ENCODE measurements around the gene FUCA2.
"Not testable (repeated sequence)": the region's sequence is repeated elsewhere in the genome, so short reads cannot be mapped to it uniquely, and the experiment has no call there.

The FUCA2 gene

GRCh38 chr6:143498428-143498827 is 13.1 kb downstream of the FUCA2 start:
- DNase-seq (ENCODE audit: low read depth in 2 of 2): no peak

DNA sequence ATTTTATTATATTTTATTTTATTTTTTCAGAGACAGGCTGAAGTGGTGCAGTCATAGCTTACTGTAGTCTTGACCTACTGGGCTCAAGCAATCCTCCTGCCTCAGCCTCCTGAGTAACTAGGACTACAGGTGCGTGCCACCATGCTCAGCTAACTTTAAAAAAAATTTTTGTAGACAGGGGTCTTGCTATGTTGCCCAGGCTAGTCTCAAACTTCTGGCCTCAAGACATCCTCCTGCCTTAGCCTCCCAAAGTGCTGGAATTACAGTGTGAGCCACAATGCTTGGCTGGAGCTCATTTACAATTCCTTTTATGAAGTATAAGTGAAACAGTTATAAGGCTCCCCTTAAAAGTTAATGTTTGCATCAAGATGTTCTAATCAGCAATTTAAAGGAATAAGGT is 14.5 kb downstream of the FUCA2 start:
- DNase-seq (ENCODE audit: low read depth in 2 of 2): no peak

- no peak for DNase-seq (ENCODE audit: low read depth in 2 of 2)
Measured at GRCh38 chr6:143490775-143491174, 20.7 kb downstream of the FUCA2 start.

- no peak for DNase-seq (ENCODE audit: low read depth in 2 of 2)
Measured at GRCh38 chr6:143490244-143490643, 21.3 kb downstream of the FUCA2 start.

GRCh38 chr6:143486752-143487151 is 24.8 kb downstream of the FUCA2 start:
- DNase-seq (ENCODE audit: low read depth in 2 of 2): no peak

DNA sequence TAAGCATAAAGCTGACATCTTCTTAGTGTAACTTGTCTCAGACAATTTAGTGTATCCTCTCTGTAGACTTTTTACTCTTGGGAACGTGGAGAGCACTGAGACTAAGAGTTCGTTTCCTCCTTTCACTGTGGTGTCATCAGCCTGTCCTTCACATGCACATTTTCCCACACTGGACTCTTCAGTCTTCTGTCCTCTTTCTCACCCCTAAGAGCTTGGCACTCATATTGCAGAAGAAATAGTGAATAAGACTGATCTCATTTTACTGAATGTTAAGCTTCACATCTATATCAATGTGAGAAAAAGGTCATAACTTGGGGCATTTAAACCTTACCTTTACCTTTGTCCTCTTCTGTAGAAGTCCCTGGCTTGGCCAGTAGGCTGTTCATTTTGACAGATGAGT is 25.6 kb downstream of the FUCA2 start:
- DNase-seq (ENCODE audit: low read depth in 2 of 2): no peak

DNA sequence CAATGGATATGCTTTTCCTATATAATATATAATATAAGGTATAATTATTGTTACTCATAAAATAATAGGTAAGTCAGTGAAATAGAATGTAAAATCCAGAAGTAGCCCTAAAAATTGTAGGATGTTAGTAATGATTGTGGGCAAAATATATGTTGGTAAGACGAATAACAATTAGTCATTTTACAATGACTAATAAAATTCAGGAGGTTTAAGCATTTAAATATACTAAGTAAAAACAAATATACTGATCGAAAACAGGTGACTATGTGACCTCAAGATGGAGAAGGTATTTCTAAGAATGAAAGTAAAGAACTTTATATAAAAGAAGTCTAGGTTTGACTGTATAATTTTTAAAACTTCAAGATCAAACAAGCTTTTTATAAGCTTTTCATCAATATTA is 28.9 kb downstream of the FUCA2 start:
- DNase-seq (ENCODE audit: low read depth in 2 of 2): no peak

DNA sequence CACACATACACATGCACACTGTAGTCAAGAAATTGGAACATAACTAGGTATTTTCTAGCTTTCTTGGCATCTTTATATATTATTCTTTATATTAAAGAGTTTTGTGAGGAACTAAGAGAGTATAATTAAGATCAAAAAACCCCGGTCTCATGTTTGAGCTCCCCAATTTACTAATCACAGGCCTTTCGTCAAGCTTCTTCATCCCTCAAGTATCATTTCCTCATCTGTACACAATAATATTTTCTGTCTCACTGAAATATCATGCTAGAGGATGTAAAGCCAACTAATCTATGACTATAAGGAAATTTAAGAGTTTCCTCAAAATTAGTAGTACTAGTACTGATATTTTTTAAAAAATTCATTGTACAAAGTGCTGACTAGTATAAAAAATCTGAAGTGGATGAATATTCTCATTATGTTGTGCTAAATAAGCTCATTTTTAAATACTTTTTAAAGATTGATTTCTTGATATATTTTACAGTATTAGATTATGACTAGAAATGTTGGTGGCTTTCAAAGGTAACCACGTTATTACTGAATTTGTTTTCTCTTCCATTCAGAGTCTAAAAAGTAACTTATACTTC is 32.9 kb downstream of the FUCA2 start:
- no peak for DNase-seq (ENCODE audit: low read depth in 2 of 2)

DNA sequence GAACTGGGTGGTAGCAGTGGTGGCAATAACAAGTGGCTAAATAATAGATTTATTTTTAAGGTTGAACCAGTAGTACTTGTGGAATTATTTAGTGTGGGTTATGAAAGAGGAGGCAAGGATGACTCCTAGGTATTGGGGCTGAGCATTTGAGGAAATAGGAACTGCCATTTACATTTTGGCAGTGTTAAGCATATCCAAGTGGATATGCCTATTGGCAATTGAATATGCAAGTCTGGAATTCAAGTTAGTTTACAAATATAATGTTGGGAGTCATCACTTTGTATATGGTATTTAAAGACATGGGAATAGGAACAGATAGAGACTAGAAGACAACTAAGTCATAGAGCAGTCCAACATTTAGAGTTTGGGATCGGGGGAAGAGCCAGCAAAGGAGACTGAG is 35.0 kb downstream of the FUCA2 start:
- DNase-seq (ENCODE audit: low read depth in 2 of 2): no peak

DNA sequence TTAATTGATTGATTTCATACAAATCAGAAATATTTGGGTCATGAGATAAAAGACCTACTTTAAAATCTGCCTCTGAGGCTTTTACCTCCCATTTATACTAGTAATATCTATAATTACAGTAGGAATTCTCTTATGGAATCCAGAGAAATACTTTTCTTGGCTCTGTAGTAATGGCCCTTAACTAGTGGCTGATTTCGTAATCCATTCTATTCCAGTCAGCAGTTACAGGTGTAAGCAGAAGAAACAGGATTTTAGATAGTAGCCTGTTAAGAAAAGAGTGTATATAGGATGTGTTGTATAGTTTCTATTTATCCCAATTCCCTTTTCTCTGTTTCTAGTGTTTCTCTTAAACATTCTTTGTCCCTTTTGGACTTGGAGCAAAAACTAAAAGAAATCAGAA is 39.7 kb downstream of the FUCA2 start:
- DNase-seq (ENCODE audit: low read depth in 2 of 2): no peak

DNA sequence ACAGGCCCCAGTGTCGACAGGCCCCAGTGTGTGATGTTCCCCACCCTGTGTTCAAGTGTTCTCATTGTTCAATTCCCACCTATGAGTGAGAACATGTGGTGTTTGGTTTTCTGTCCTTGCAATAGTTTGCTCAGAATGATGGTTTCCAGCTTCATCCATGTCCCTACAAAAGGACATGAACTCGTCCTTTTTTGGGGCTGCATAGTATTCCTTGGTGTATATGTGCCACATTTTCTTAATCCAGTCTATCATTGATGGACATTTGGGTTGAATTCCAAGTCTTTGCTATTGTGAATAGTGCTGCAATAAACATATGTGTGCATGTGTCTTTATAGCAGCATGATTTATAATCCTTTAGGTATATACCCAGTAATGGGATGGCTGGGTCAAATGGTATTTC is 42.7 kb downstream of the FUCA2 start:
- DNase-seq (ENCODE audit: low read depth in 2 of 2): not testable (repeated sequence)

DNA sequence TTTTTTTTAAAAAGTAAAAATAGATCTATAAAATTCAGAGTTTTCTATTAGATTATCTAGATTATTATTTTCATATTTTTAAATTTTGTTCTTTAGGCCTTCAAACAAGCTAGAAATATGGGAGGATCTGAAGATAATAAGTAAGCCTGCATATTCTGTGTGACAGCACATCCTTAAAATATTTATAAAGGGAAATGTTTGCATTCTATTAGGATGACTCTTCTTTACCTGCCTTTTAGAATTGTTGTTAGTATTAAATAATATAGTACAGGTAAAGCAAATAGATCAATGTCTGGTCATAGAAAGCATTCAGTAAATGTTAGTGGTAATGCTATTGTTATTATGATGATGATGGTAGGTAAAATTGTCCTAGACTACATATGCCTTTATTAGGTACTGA is 43.5 kb downstream of the FUCA2 start:
- no peak for DNase-seq (ENCODE audit: low read depth in 2 of 2)

GRCh38 chr6:143465546-143465945 is 46.0 kb downstream of the FUCA2 start:
- no peak for DNase-seq (ENCODE audit: low read depth in 2 of 2)

GRCh38 chr6:143457563-143458359 is 53.8 kb downstream of the FUCA2 start:
- DNase-seq (ENCODE audit: low read depth in 2 of 2): no peak

GRCh38 chr6:143451531-143451930 is 60.0 kb downstream of the FUCA2 start:
- no peak for DNase-seq (ENCODE audit: low read depth in 2 of 2)

GRCh38 chr6:143450453-143451371 is 60.8 kb downstream of the FUCA2 start, which contains the start of the genes ADAT2 and PEX3:
TSS of gene ADAT2 (minus strand) at chr6:143450695. CDS start at chr6:143450658, 37 bp downstream.
TSS of gene PEX3 (plus strand) at chr6:143450805. CDS start at chr6:143451043, 238 bp downstream.
- peak; percentile 80 to 85 for DNase-seq (ENCODE audit: low read depth in 2 of 2)

DNA sequence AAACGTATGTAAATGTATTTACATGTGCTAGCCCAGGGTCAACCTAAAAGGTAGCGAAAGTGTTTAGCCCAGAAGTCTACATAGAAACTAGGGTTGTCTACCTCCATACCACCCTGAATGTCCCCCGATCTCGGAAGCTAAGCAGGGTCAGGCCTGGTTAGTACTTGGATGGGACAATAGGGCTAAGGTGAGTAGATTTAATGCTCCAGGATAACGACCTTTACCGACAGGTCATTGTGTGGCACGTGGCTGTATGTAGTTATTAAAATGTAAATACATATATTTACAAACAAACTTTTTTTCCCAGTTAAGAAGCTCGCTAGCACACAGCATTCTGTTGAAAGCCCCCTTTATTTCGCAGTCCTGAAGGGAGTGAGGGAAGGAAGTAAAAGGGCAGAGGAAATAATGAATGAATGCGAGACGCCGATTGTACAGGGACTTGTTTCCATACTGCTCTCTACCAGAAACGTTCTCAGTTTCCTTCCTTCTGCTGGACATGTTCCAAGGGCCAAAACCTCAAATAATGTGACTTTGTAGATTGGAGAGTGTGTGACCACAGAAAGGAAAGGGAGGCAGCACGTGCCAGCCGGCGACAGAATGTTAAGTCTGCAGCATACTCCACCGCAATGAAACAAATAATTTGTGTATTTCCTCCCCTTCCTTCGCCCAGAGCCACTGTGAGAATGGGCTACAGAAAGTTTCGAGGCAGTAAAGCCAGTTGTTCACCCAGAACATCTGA is 61.6 kb downstream of the FUCA2 start:
- peak; percentile 0 to 23 for DNase-seq (ENCODE audit: low read depth in 2 of 2)

- no peak for DNase-seq (ENCODE audit: low read depth in 2 of 2)
Measured at GRCh38 chr6:143449082-143449713, 62.3 kb downstream of the FUCA2 start.

GRCh38 chr6:143447865-143448264 is 63.7 kb downstream of the FUCA2 start:
- not testable (repeated sequence) for DNase-seq (ENCODE audit: low read depth in 2 of 2)
